Progenitor cell of endocrine pancreas (in vitro differentiated cells): ENCODE results near the gene ZBTB9. TPM values are rescaled to one million over a fixed set of nuclear protein-coding genes. Genes with fewer than 3 reads are reported as not detected.

Source experiments
- DNase-seq: peaks from one replicate; pipeline ENCODE4 v3.0.0; 2021; ENCODE audit warnings: low spot score; ENCODE audit not compliant: unreplicated experiment
- H3K27ac Mint-ChIP-seq: 2 replicates; pipeline ENCODE4 v1.8.0; 2021; ENCODE audit warnings: mild to moderate bottlenecking, moderate library complexity, mixed read lengths
- H3K27me3 Mint-ChIP-seq: 2 replicates; pipeline ENCODE4 v1.8.0; 2021; ENCODE audit warnings: mixed read lengths
- H3K36me3 Mint-ChIP-seq: 2 replicates; pipeline ENCODE4 v1.8.0; 2022; ENCODE audit warnings: mixed read lengths; ENCODE audit not compliant: insufficient read depth
- H3K4me1 Mint-ChIP-seq: 2 replicates; pipeline ENCODE4 v1.8.0; 2021; ENCODE audit warnings: low read depth, mixed read lengths
- H3K4me3 Mint-ChIP-seq: 2 replicates; pipeline ENCODE4 v1.8.0; 2021; ENCODE audit warnings: low read depth, mild to moderate bottlenecking, moderate library complexity, mixed read lengths
- H3K9me3 Mint-ChIP-seq: 2 replicates; pipeline ENCODE4 v1.8.0; 2021; ENCODE audit warnings: low read depth, mixed read lengths
- total RNA-seq: library from RNA; stranded (reverse); gene quantifications from 2 replicates; pipeline ENCODE4 v1.2.1, GENCODE V29; 2021
- TF ChIP-seq, protein P1 (sequence below): fragments of 200-600 bp; sonication (generic); IDR thresholded peaks from one replicate; pipeline ENCODE4 v1.5.0; 2021; ENCODE audit warnings: antibody characterized with exemption, mild to moderate bottlenecking; ENCODE audit not compliant: unreplicated experiment

Gene ZBTB9
- total RNA-seq, 1 donor from 2014 or later: 15.7 TPM

DNA sequence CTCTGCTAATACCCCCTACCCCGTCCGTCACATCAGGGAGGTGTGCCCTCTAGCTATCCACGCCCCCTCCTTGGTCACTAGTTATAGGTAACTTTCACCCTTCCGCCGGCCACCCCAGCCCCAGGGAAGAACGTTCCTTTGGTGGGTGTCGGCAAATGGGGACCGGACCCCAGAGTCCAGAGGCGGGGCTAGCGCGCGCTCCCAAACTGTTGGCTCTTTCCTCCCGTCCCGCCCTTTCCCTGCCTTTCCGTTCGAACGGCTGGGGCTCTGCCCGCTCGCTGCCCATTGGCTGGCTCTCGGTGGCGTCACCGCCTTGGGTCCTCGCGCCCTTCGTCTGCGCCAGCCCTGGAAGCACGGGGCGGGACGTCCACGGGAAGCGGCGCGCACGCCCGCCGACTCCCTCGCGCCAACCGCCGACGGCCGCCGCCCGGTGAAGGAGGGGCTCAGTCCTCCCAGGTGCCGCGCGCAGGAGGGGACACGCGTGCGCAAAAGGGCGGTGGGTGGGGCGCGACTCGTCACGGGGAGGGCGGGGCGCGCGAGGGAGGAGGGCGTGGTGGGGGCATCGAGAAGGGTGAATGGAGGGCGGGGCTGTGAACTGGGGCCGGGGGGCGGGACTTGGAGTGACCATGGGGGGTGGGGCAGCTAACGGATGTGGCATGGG, 44.2 kb upstream of the ZBTB9 start:
- H3K27me3 Mint-ChIP-seq: no peaks in the 10 kb centered on the region
- peaks cover 11% of the 10 kb centered on the region for H3K36me3 Mint-ChIP-seq
- no peaks in the 10 kb centered on the region for H3K9me3 Mint-ChIP-seq
- H3K4me3 Mint-ChIP-seq: peak overlapping the region; percentile 87
- peak; percentile 94 for DNase-seq
- peak overlapping the region; percentile 99 for H3K27ac Mint-ChIP-seq
- TF ChIP-seq, protein P1, sequence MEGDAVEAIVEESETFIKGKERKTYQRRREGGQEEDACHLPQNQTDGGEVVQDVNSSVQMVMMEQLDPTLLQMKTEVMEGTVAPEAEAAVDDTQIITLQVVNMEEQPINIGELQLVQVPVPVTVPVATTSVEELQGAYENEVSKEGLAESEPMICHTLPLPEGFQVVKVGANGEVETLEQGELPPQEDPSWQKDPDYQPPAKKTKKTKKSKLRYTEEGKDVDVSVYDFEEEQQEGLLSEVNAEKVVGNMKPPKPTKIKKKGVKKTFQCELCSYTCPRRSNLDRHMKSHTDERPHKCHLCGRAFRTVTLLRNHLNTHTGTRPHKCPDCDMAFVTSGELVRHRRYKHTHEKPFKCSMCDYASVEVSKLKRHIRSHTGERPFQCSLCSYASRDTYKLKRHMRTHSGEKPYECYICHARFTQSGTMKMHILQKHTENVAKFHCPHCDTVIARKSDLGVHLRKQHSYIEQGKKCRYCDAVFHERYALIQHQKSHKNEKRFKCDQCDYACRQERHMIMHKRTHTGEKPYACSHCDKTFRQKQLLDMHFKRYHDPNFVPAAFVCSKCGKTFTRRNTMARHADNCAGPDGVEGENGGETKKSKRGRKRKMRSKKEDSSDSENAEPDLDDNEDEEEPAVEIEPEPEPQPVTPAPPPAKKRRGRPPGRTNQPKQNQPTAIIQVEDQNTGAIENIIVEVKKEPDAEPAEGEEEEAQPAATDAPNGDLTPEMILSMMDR: no peak
- peaks cover 13% of the 10 kb centered on the region for H3K4me1 Mint-ChIP-seq

GRCh38 chr6:33410711-33411631, 43.4 kb upstream of the ZBTB9 start, which contains the start of gene PHF1:
TSS of gene PHF1 (plus strand) at chr6:33411014. CDS start at chr6:33412264, 1,250 bp downstream.
- peak; percentile 53 for DNase-seq
- Mint-ChIP-seq H3K36me3 (peaks cover 9% of the 10 kb centered on the region), H3K9me3 (no peaks in the 10 kb centered on the region), H3K4me3 (peak within 1 kb of the TSS; percentile 87), H3K27me3 (no peaks in the 10 kb centered on the region), H3K4me1 (peaks cover 18% of the 10 kb centered on the region), H3K27ac (peak within 1 kb of the TSS; percentile 99)
- TF ChIP-seq, protein P1: no peak

GRCh38 chr6:33411632-33412005, 42.8 kb upstream of the ZBTB9 start:
- Mint-ChIP-seq H3K27ac (peak overlapping the region; percentile 45), H3K4me3 (peak overlapping the region; percentile 72), H3K36me3 (peaks cover 8% of the 10 kb centered on the region), H3K9me3 (no peaks in the 10 kb centered on the region), H3K27me3 (no peaks in the 10 kb centered on the region), H3K4me1 (peaks cover 23% of the 10 kb centered on the region)
- no peak for DNase-seq
- TF ChIP-seq, protein P1: no peak

DNA sequence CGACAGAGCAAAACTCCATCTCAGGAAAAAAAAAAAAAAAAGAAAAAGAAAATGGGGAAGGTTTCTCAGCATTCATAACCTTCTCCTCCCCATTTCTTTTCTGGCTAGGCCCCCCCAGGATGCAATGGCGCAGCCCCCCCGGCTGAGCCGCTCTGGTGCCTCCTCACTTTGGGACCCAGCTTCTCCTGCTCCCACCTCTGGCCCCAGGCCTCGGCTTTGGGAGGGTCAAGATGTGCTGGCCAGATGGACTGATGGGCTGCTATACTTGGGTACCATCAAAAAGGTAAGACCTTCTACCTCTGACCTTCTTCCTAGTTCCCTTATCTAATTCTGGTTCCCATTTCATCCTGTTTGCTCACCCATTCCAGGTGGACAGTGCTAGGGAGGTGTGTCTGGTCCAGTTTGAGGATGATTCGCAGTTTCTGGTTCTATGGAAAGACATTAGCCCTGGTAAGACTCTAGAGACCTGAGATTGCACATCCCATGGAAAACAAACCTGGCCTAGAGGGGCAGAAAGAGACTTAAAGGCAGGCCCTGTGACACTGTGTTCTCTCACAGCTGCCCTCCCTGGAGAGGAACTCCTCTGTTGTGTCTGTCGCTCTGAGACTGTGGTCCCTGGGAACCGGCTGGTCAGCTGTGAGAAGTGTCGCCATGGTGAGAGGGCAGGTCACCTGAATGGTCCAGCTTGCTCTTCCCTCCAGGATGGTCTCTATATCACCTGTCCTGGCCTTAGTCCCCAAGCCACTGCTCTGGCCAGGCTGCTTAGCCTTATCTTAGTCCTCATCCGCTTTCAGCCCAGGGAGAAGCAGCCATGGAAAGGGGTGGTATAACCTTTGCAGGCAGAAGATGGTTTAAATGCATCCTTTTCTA, 42.0 kb upstream of the ZBTB9 start:
- H3K9me3 Mint-ChIP-seq: no peaks in the 10 kb centered on the region
- peaks cover 31% of the 10 kb centered on the region for H3K4me1 Mint-ChIP-seq
- H3K36me3 Mint-ChIP-seq: peaks cover 8% of the 10 kb centered on the region
- no peaks in the 10 kb centered on the region for H3K27me3 Mint-ChIP-seq
- H3K4me3 Mint-ChIP-seq: peak overlapping the region; percentile 72
- no peak for DNase-seq
- peak overlapping the region; percentile 60 for H3K27ac Mint-ChIP-seq
- TF ChIP-seq, protein P1: no peak
